Sigmoid colon (tissue), 4 donors: ENCODE data around the gene GPRC5B.

Experiments used
- EP300 ChIP-seq, 4 donors: sonication (generic); formaldehyde crosslinking; IDR thresholded peaks; one replicate each; pipeline ENCODE4 v1.6.1; 2017; ENCODE audit warnings: antibody characterized with exemption in 4 of 4
- POLR2A ChIP-seq, 2 donors: fragments of 450-650 bp; IDR thresholded peaks; one replicate each; pipeline ENCODE4 v1.6.1; 2016; ENCODE audit warnings: antibody characterized with exemption in 2 of 2, mild to moderate bottlenecking in 2 of 2, moderate library complexity in 2 of 2
- POLR2AphosphoS5 ChIP-seq, 4 donors: sonication (generic); formaldehyde crosslinking; IDR thresholded peaks; one replicate each; pipeline ENCODE4 v1.6.1; 2017; ENCODE audit warnings: antibody characterized with exemption in 4 of 4
- TF ChIP-seq, protein P1 (sequence below), 4 experiments: fragments of 450-650 bp in 3 of 4; fragments of 200-600 bp in 1 of 4; IDR thresholded peaks; one replicate each; pipeline ENCODE4 v1.5.1; 2016 to 2019; ENCODE audit warnings: antibody characterized with exemption in 4 of 4, mild to moderate bottlenecking in 3 of 4, moderate library complexity in 2 of 4

DNA sequence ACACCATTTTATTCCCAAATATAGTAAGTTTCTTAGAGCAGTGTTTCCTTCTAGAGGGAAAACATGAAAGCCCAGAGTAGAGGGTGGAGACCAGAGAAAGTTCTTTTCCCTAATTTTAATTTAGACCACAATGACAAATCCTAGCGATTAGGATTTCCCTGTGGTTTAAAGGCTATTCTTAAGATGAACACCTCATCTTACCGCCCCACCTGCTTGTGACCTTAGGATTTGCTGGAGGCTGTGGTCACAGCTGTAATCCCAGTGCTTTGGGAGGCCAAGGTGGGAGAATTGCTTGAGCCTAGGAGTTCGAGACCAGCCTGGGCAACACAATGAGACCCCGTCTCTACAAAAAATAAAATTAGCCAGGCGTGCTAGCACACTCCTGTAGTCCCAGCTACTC is 51.1 kb downstream of the GPRC5B start:
- no peak for TF ChIP-seq POLR2A (IDR thresholded peaks at IDR 0.05)
- TF ChIP-seq, protein P1, sequence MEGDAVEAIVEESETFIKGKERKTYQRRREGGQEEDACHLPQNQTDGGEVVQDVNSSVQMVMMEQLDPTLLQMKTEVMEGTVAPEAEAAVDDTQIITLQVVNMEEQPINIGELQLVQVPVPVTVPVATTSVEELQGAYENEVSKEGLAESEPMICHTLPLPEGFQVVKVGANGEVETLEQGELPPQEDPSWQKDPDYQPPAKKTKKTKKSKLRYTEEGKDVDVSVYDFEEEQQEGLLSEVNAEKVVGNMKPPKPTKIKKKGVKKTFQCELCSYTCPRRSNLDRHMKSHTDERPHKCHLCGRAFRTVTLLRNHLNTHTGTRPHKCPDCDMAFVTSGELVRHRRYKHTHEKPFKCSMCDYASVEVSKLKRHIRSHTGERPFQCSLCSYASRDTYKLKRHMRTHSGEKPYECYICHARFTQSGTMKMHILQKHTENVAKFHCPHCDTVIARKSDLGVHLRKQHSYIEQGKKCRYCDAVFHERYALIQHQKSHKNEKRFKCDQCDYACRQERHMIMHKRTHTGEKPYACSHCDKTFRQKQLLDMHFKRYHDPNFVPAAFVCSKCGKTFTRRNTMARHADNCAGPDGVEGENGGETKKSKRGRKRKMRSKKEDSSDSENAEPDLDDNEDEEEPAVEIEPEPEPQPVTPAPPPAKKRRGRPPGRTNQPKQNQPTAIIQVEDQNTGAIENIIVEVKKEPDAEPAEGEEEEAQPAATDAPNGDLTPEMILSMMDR (IDR thresholded peaks at IDR 0.05) = no peak
- TF ChIP-seq POLR2AphosphoS5 (IDR thresholded peaks at IDR 0.05) = no peak
- no peak for TF ChIP-seq EP300 (IDR thresholded peaks at IDR 0.05)
